Colonic mucosa (tissue), 4 donors: ENCODE results near the gene ZNF165. TPM values are rescaled to one million over a fixed set of nuclear protein-coding genes. Genes with fewer than 3 reads are reported as not detected.

Experiments used
- DNase-seq: peaks from one replicate; pipeline ENCODE4 v3.0.0-alpha.2; 2020
- H3K27ac ChIP-seq: fragments of 200-600 bp; one replicate; pipeline ENCODE4 v1.8.0; 2021
- H3K27me3 ChIP-seq: fragments of 200-600 bp; one replicate; pipeline ENCODE4 v1.8.0; 2021
- H3K36me3 ChIP-seq: fragments of 200-600 bp; one replicate; pipeline ENCODE4 v1.8.0; 2021
- H3K4me1 ChIP-seq: fragments of 200-600 bp; one replicate; pipeline ENCODE4 v1.8.0; 2021; ENCODE audit warnings: mild to moderate bottlenecking
- H3K4me3 ChIP-seq: fragments of 200-600 bp; one replicate; pipeline ENCODE4 v1.8.0; 2021
- H3K9ac ChIP-seq, 2 donors: one replicate each; pipeline ENCODE4 v1.7.0; 2013; ENCODE audit warnings: control low read depth in 2 of 2, low read depth in 2 of 2, low read length in 2 of 2
- H3K9me3 ChIP-seq: fragments of 200-600 bp; one replicate; pipeline ENCODE4 v1.8.0; 2021
- CTCF ChIP-seq: fragments of 200-600 bp; IDR thresholded peaks from one replicate; pipeline ENCODE4 v1.8.0; 2022; ENCODE audit warnings: antibody characterized with exemption, mild to moderate bottlenecking
- intact Hi-C: fragments of 100-400 bp; cut with DNase I; formaldehyde crosslinking; loops from one replicate; pipeline ENCODE4 v1.14.1; 2022
- total RNA-seq, 2 donors: library from RNA; stranded (reverse); fragmentation: NEBNext Ultra II Directional in 1 of 2; extraction: Animal tissue kit (Norgen Biotek cat#: 25700) in 1 of 2; gene quantifications; one replicate each; pipeline ENCODE4 v1.2.1, GENCODE V29; 2021
- donor health status: healthy.
- donor health status: DM: no; HTN: no; CAD: no.
- donor health status: DM: no; HTN: no; CAD: no.

ZNF165 gene
- total RNA-seq, 2 donors from 2014 or later: 5.3 to 9.9 TPM

GRCh38 chr6:28135393-28135792 lies 55.0 kb downstream of the ZNF165 start:
- TF ChIP-seq CTCF: no peak
- no peak overlapping the region for H3K27ac ChIP-seq
- intact Hi-C loops: loop anchor here (5.0 to 10.0 kb wide), 3 partner anchors 53 to 222 kb away; partner anchors contain the start of genes NKAPL, ZKSCAN4 and ZNF165
- no peaks in the 10 kb centered on the region for H3K27me3 ChIP-seq
- no peak overlapping the region for H3K9ac ChIP-seq
- DNase-seq: no peak
- H3K36me3 ChIP-seq: no peaks in the 10 kb centered on the region
- H3K9me3 ChIP-seq: no peaks in the 10 kb centered on the region
- no peak overlapping the region for H3K4me3 ChIP-seq
- H3K4me1 ChIP-seq: peaks cover 5% of the 10 kb centered on the region

DNA sequence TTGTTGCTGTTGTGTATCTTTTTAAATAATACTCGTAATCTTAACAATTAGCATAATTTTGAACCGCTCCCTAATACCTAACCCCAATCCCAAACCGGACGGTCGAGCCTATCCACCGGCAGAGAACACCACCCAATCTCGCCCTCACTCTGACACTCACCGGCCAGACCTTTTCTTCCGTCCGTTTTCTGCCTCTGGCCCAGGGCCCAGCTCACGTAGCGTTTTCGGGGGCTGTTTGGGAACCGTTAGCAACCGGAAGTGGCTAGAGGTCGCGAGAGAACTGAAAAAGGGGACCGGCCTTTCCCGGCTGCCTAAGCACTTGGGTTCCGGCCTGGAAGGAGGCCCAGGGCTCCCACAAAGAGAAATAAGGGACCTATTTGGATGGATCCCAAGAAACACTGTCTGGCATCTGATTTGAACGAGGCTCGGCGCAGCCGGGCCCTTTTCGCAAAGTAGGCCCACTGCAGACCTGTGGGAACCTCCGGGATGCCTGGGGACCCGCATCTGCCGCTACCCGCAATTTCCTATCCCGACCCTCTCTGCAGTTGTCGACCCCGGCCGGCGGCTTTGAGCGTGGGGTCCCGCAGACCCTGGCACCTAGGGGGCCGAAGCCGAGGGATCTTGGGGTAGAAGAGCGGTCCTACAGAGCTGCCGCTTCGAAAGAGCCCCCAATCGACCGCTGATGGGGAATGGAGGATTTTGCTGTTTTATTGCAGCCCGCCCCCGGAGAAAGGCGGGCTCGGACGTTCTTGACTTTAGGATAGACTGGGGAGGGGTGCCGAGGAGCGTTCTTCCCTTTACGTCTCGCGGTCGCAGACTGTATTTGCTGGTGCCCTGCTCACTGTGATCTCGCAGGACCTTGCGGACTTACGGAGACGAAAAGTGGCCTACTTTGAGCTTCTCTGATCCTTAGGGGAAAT lies 56.5 kb downstream of the ZNF165 start:
- peak overlapping the region; percentile 91 for H3K4me3 ChIP-seq
- H3K9ac ChIP-seq: peak overlapping the region; percentile 70 to 75
- H3K9me3 ChIP-seq: no peaks in the 10 kb centered on the region
- TF ChIP-seq CTCF: no peak
- peak; percentile 85 for DNase-seq
- H3K27me3 ChIP-seq: no peaks in the 10 kb centered on the region
- intact Hi-C loops: loop anchor here (5.0 to 10.0 kb wide), 3 partner anchors 55 to 220 kb away; partner anchors contain the start of genes NKAPL, ZKSCAN4 and ZNF165
- no peaks in the 10 kb centered on the region for H3K36me3 ChIP-seq
- peak overlapping the region; percentile 81 for H3K27ac ChIP-seq
- peaks cover 5% of the 10 kb centered on the region for H3K4me1 ChIP-seq

DNA sequence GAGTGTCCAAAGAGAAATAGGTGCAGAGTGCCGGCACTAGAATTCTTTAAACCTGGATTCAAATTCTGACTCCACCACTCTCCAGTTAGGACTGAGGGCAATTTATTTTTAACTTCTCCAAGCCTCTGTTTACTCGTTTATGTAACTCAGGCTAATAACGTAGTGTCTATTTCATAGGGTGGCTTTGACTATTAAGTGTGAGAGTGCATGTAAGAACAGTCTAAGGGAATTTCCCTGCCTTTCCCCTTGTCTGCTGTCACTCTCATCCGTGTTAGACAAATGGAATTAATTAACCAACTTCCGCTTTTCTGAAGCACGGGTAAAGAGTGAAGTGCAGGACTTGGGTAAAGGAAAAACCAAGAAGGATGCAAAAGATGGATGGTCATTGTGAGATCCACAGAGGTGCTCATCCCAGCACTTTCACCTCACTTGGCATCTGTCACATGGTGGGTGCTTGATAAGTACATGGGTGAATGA lies 57.2 kb downstream of the ZNF165 start:
- H3K27me3 ChIP-seq: no peaks in the 10 kb centered on the region
- H3K9ac ChIP-seq: peak overlapping the region; percentile 70 to 75
- H3K4me3 ChIP-seq: peak overlapping the region; percentile 91
- no peak for TF ChIP-seq CTCF
- no peaks in the 10 kb centered on the region for H3K36me3 ChIP-seq
- no peaks in the 10 kb centered on the region for H3K9me3 ChIP-seq
- peaks cover 5% of the 10 kb centered on the region for H3K4me1 ChIP-seq
- H3K27ac ChIP-seq: peak overlapping the region; percentile 81
- no peak for DNase-seq
- intact Hi-C loops: loop anchor here (5.0 to 10.0 kb wide), 3 partner anchors 55 to 220 kb away; partner anchors contain the start of genes NKAPL, ZKSCAN4 and ZNF165

Other genes starting within 250 kb of the ZNF165 start
- gene OR2B2, start 168.2 kb upstream of the ZNF165 start, total RNA-seq: not detected
- gene OR2B6, start 123.3 kb upstream of the ZNF165 start, total RNA-seq: under 1 TPM in 1 of 2 donors, not detected in 1; 0.47 TPM
- gene ZSCAN16, start 44.0 kb downstream of the ZNF165 start, total RNA-seq: 1 to 10 TPM; 8.3 to 8.7 TPM
- gene ZKSCAN8, start 61.3 kb downstream of the ZNF165 start, total RNA-seq: 10 to 100 TPM in 1 of 2 donors, 1 to 10 TPM in 1; 7.6 to 12.2 TPM
- 1 to 10 TPM; 8.9 to 9.8 TPM for gene ZSCAN9, start 144.7 kb downstream of the ZNF165 start, total RNA-seq
- 1 to 10 TPM; 4.9 to 5.2 TPM for gene ZKSCAN4, start 171.7 kb downstream of the ZNF165 start, total RNA-seq
- under 1 TPM; 0.25 to 0.29 TPM for gene NKAPL, start 178.7 kb downstream of the ZNF165 start, total RNA-seq
- 1 to 10 TPM; 4.2 to 7.8 TPM for gene ZSCAN26, start 186.6 kb downstream of the ZNF165 start, total RNA-seq
- 1 to 10 TPM; 1.0 to 2.0 TPM for gene PGBD1, start 201.0 kb downstream of the ZNF165 start, total RNA-seq